ENCODE results near the gene KLHDC7B. TPM values are rescaled to one million over a fixed set of nuclear protein-coding genes. Genes with fewer than 3 reads are reported as not detected.

The KLHDC7B gene
- total RNA-seq, 1 experiment from 2014 or later, result 4.5 TPM

GRCh38 chr22:50568626-50569025, 22.9 kb downstream of the KLHDC7B start:
- H3K36me3 ChIP-seq (ENCODE audit: insufficient read depth, low read length), result peaks cover 21% of the 10 kb centered on the region
- H3K27ac ChIP-seq (ENCODE audit: low read length), result no peak overlapping the region
- H3K9me3 ChIP-seq (ENCODE audit: low read length), result no peaks in the 10 kb centered on the region
- H3K27me3 ChIP-seq (ENCODE audit: low read length), result no peaks in the 10 kb centered on the region
- H3K4me2 ChIP-seq (ENCODE audit: low read depth, low read length, poor library complexity, severe bottlenecking), result no peak overlapping the region
- peaks cover 2% of the 10 kb centered on the region for H3K4me1 ChIP-seq (ENCODE audit: low read length)
- DNase-seq, result no peak
- H4K20me1 ChIP-seq (ENCODE audit: insufficient read depth, low read depth, low read length), result no peaks in the 10 kb centered on the region
- no peak overlapping the region for H3K4me3 ChIP-seq (ENCODE audit: low read length)
- no peak overlapping the region for H2AFZ ChIP-seq (ENCODE audit: low read length)
- no peaks in the 10 kb centered on the region for H3K9me2 ChIP-seq (replicated peaks; ENCODE audit: insufficient read depth, low read length)
- no peaks in the 10 kb centered on the region for H3K79me2 ChIP-seq (ENCODE audit: low read length)
- no peak overlapping the region for H3K9ac ChIP-seq (ENCODE audit: low read length)

DNA sequence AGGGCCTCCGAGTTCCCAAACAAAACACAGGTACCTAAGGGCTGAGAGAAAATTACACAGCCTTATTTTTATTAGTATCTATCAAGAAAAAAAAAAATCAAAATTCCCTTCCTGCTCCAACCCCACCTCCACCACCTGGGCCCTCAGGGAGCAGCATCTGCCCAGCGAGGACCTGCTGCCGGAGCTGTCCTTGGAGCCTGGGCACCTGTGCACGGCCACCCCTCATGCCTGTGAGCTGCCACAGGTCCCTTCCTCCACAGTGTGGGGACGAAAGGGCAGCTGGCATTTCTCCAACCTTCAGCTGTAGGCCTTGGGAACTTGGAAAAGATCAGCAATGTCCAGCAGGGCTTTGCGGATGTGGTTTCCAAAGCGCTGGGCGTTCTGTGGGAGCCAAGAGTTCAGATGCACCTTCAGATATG, 23.4 kb downstream of the KLHDC7B start:
- peaks cover 21% of the 10 kb centered on the region for H3K36me3 ChIP-seq (ENCODE audit: insufficient read depth, low read length)
- no peak for DNase-seq

GRCh38 chr22:50569896-50570535, 24.3 kb downstream of the KLHDC7B start:
- Histone ChIP-seq H3K79me2 (ENCODE audit: low read length) (no peaks in the 10 kb centered on the region), H3K9ac (ENCODE audit: low read length) (no peak overlapping the region), H3K9me3 (ENCODE audit: low read length) (no peaks in the 10 kb centered on the region), H3K4me1 (ENCODE audit: low read length) (no peaks in the 10 kb centered on the region), H3K4me2 (ENCODE audit: low read depth, low read length, poor library complexity, severe bottlenecking) (no peak overlapping the region), H3K4me3 (ENCODE audit: low read length) (no peak overlapping the region), H2AFZ (ENCODE audit: low read length) (no peak overlapping the region), H3K27me3 (ENCODE audit: low read length) (no peaks in the 10 kb centered on the region), H3K36me3 (ENCODE audit: insufficient read depth, low read length) (peaks cover 21% of the 10 kb centered on the region), H3K27ac (ENCODE audit: low read length) (no peak overlapping the region), H3K9me2 (replicated peaks; ENCODE audit: insufficient read depth, low read length) (no peaks in the 10 kb centered on the region), H4K20me1 (ENCODE audit: insufficient read depth, low read depth, low read length) (no peaks in the 10 kb centered on the region)
- DNase-seq, result no peak

More for the DNA sequence above, 23.4 kb downstream of the KLHDC7B start:
- H3K4me1 ChIP-seq (ENCODE audit: low read length), result no peaks in the 10 kb centered on the region
- no peaks in the 10 kb centered on the region for H3K79me2 ChIP-seq (ENCODE audit: low read length)
- H3K27ac ChIP-seq (ENCODE audit: low read length), result no peak overlapping the region
- H3K4me3 ChIP-seq (ENCODE audit: low read length), result no peak overlapping the region
- no peaks in the 10 kb centered on the region for H3K9me3 ChIP-seq (ENCODE audit: low read length)
- no peak overlapping the region for H3K9ac ChIP-seq (ENCODE audit: low read length)
- no peaks in the 10 kb centered on the region for H3K9me2 ChIP-seq (replicated peaks; ENCODE audit: insufficient read depth, low read length)
- no peaks in the 10 kb centered on the region for H3K27me3 ChIP-seq (ENCODE audit: low read length)
- H4K20me1 ChIP-seq (ENCODE audit: insufficient read depth, low read depth, low read length), result no peaks in the 10 kb centered on the region
- H3K4me2 ChIP-seq (ENCODE audit: low read depth, low read length, poor library complexity, severe bottlenecking), result no peak overlapping the region
- no peak overlapping the region for H2AFZ ChIP-seq (ENCODE audit: low read length)

GRCh38 chr22:50570861-50571260, 25.2 kb downstream of the KLHDC7B start:
- Histone ChIP-seq H3K9me3 (ENCODE audit: low read length) (no peaks in the 10 kb centered on the region), H3K4me1 (ENCODE audit: low read length) (no peaks in the 10 kb centered on the region), H3K79me2 (ENCODE audit: low read length) (no peaks in the 10 kb centered on the region), H3K27me3 (ENCODE audit: low read length) (no peaks in the 10 kb centered on the region), H3K36me3 (ENCODE audit: insufficient read depth, low read length) (peaks cover 23% of the 10 kb centered on the region), H2AFZ (ENCODE audit: low read length) (no peak overlapping the region), H3K9me2 (replicated peaks; ENCODE audit: insufficient read depth, low read length) (no peaks in the 10 kb centered on the region), H3K4me3 (ENCODE audit: low read length) (no peak overlapping the region), H3K9ac (ENCODE audit: low read length) (no peak overlapping the region), H3K27ac (ENCODE audit: low read length) (no peak overlapping the region), H3K4me2 (ENCODE audit: low read depth, low read length, poor library complexity, severe bottlenecking) (no peak overlapping the region), H4K20me1 (ENCODE audit: insufficient read depth, low read depth, low read length) (no peaks in the 10 kb centered on the region)
- no peak for DNase-seq

DNA sequence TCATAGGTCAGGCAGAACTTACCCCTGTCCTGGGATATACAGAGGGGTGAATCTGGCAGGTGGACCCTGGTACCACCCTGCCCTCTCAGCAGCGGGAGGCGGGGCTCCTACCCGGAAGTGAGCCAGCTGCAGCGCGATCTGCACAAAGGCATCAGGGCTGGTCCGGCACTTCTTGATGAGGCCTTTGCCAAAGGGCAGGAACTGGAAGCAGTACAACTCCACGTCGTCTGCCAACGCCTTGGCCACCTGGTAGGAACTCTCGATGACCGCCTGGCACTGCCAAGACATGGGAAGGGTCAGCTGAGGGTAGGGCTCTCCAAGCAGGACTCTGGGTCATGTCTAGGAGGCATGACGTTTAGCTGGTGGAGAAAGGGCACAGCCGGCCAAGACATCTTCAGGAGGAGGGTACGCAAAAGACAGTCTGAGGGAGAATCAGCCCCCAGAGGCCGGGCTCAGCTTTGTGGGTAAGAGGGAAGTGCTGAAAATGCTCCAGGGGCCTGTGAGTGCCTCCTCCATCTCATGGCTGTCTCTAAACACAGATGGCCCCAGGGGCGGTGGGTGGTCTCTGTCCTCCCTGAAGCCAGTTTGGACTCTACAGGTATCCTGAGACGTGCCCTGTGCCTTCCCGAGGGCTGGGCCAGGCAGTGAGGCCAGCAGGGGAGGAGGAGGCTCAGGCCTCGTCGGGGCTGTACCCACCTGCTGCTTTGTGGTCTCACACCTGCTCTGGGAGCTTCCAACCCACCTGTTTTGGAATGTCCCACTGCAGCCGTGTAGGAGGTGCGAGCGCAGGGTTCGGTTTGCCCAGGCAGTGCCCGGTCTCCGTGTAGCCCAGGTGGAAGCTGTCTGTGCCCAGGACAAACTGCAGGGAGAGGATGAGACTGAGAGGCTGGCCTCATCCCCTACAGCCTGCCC, 25.8 kb downstream of the KLHDC7B start:
- Histone ChIP-seq H3K4me3 (ENCODE audit: low read length) (no peak overlapping the region), H2AFZ (ENCODE audit: low read length) (no peak overlapping the region), H3K9ac (ENCODE audit: low read length) (no peak overlapping the region), H3K36me3 (ENCODE audit: insufficient read depth, low read length) (peaks cover 27% of the 10 kb centered on the region), H3K9me2 (replicated peaks; ENCODE audit: insufficient read depth, low read length) (no peaks in the 10 kb centered on the region), H4K20me1 (ENCODE audit: insufficient read depth, low read depth, low read length) (no peaks in the 10 kb centered on the region), H3K9me3 (ENCODE audit: low read length) (no peaks in the 10 kb centered on the region), H3K27ac (ENCODE audit: low read length) (no peak overlapping the region), H3K4me1 (ENCODE audit: low read length) (no peaks in the 10 kb centered on the region), H3K27me3 (ENCODE audit: low read length) (no peaks in the 10 kb centered on the region), H3K4me2 (ENCODE audit: low read depth, low read length, poor library complexity, severe bottlenecking) (no peak overlapping the region), H3K79me2 (ENCODE audit: low read length) (no peaks in the 10 kb centered on the region)
- no peak for DNase-seq

DNA sequence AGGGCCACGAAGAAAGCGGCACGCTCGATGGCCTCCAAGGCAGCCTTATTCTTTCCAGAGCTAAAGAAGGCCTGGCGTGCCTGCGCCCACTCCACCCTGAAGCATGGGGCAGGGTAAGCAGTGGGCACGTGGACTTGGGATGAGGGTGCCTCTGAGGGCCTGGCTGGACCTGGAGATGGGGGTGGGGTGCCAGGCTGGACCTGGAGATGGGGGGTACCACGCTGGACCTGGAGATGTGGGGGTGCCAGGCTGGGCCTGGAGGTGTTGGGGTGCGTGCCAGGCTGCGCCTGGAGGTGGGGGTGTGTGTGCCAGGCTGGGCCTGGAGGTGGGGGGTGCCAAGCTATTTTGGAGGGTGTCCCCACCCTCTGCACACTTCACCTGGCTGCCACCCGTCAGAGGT, 27.3 kb downstream of the KLHDC7B start:
- Histone ChIP-seq H3K4me3 (ENCODE audit: low read length) (no peak overlapping the region), H3K27ac (ENCODE audit: low read length) (no peak overlapping the region), H3K4me2 (ENCODE audit: low read depth, low read length, poor library complexity, severe bottlenecking) (no peak overlapping the region), H3K9ac (ENCODE audit: low read length) (no peak overlapping the region), H3K9me2 (replicated peaks; ENCODE audit: insufficient read depth, low read length) (no peaks in the 10 kb centered on the region), H3K9me3 (ENCODE audit: low read length) (no peaks in the 10 kb centered on the region), H3K27me3 (ENCODE audit: low read length) (no peaks in the 10 kb centered on the region), H3K4me1 (ENCODE audit: low read length) (no peaks in the 10 kb centered on the region), H3K79me2 (ENCODE audit: low read length) (no peaks in the 10 kb centered on the region), H2AFZ (ENCODE audit: low read length) (no peak overlapping the region), H4K20me1 (ENCODE audit: insufficient read depth, low read depth, low read length) (no peaks in the 10 kb centered on the region), H3K36me3 (ENCODE audit: insufficient read depth, low read length) (peaks cover 27% of the 10 kb centered on the region)
- no peak for DNase-seq

GRCh38 chr22:50573491-50574382, 28.0 kb downstream of the KLHDC7B start:
- Histone ChIP-seq H3K27ac (ENCODE audit: low read length) (no peak overlapping the region), H3K9me3 (ENCODE audit: low read length) (no peaks in the 10 kb centered on the region), H2AFZ (ENCODE audit: low read length) (no peak overlapping the region), H3K27me3 (ENCODE audit: low read length) (no peaks in the 10 kb centered on the region), H4K20me1 (ENCODE audit: insufficient read depth, low read depth, low read length) (no peaks in the 10 kb centered on the region), H3K36me3 (ENCODE audit: insufficient read depth, low read length) (peaks cover 24% of the 10 kb centered on the region), H3K4me2 (ENCODE audit: low read depth, low read length, poor library complexity, severe bottlenecking) (no peak overlapping the region), H3K9me2 (replicated peaks; ENCODE audit: insufficient read depth, low read length) (no peaks in the 10 kb centered on the region), H3K4me3 (ENCODE audit: low read length) (no peak overlapping the region), H3K4me1 (ENCODE audit: low read length) (no peaks in the 10 kb centered on the region), H3K9ac (ENCODE audit: low read length) (no peak overlapping the region), H3K79me2 (ENCODE audit: low read length) (no peaks in the 10 kb centered on the region)
- no peak for DNase-seq

- no peaks in the 10 kb centered on the region for H4K20me1 ChIP-seq (ENCODE audit: insufficient read depth, low read depth, low read length)
- no peaks in the 10 kb centered on the region for H3K27me3 ChIP-seq (ENCODE audit: low read length)
- H3K27ac ChIP-seq (ENCODE audit: low read length), result no peak overlapping the region
- no peak overlapping the region for H3K9ac ChIP-seq (ENCODE audit: low read length)
- no peaks in the 10 kb centered on the region for H3K9me3 ChIP-seq (ENCODE audit: low read length)
- H3K4me2 ChIP-seq (ENCODE audit: low read depth, low read length, poor library complexity, severe bottlenecking), result no peak overlapping the region
- H3K4me3 ChIP-seq (ENCODE audit: low read length), result no peak overlapping the region
- no peaks in the 10 kb centered on the region for H3K9me2 ChIP-seq (replicated peaks; ENCODE audit: insufficient read depth, low read length)
- no peak for DNase-seq
- H3K79me2 ChIP-seq (ENCODE audit: low read length), result no peaks in the 10 kb centered on the region
- H3K36me3 ChIP-seq (ENCODE audit: insufficient read depth, low read length), result peaks cover 17% of the 10 kb centered on the region
- H2AFZ ChIP-seq (ENCODE audit: low read length), result no peak overlapping the region
- no peaks in the 10 kb centered on the region for H3K4me1 ChIP-seq (ENCODE audit: low read length)
Measured at GRCh38 chr22:50574383-50574755, 28.7 kb downstream of the KLHDC7B start.

All from Karpas-422 (cell line).